Stimulated activated CD8-positive, alpha-beta memory T cell treated with anti-CD3 and anti-CD28 coated beads, Interleukin-2, amount 100 ng/mL, for 48 hours (primary cell): ENCODE results near the gene TEF.

Source experiments
- DNase-seq, 2 donors: peaks; one replicate each; pipeline ENCODE4 v3.0.0-alpha.2; 2020; ENCODE audit warnings: low read depth in 2 of 2

The TEF gene

GRCh38 chr22:41354979-41355378 is 26.8 kb upstream of the TEF start:
- no peak for DNase-seq

- no peak for DNase-seq
These were observed 25.8 kb upstream of the TEF start for GRCh38 chr22:41355895-41356294.

- DNase-seq, result no peak
These were observed 25.2 kb upstream of the TEF start for GRCh38 chr22:41356430-41357028.

GRCh38 chr22:41357191-41357590 is 24.6 kb upstream of the TEF start:
- DNase-seq, result no peak

- DNase-seq, result no peak
These were observed 22.8 kb upstream of the TEF start for GRCh38 chr22:41358927-41359326.

GRCh38 chr22:41359376-41359775 is 22.4 kb upstream of the TEF start:
- no peak for DNase-seq

- no peak for DNase-seq
These were observed 21.6 kb upstream of the TEF start for GRCh38 chr22:41360126-41360525.

GRCh38 chr22:41361716-41362310 is 19.9 kb upstream of the TEF start:
- DNase-seq, result no peak

GRCh38 chr22:41362615-41363014 is 19.1 kb upstream of the TEF start:
- DNase-seq, result no peak

GRCh38 chr22:41364233-41364632 is 17.5 kb upstream of the TEF start:
- DNase-seq, result no peak

GRCh38 chr22:41364955-41365354 is 16.8 kb upstream of the TEF start:
- no peak for DNase-seq

GRCh38 chr22:41365425-41365824 is 16.3 kb upstream of the TEF start:
- DNase-seq, result no peak

GRCh38 chr22:41366323-41367029 is 15.3 kb upstream of the TEF start:
- DNase-seq, result no peak

- DNase-seq, result no peak
These were observed 14.6 kb upstream of the TEF start for GRCh38 chr22:41367039-41367679.

GRCh38 chr22:41367680-41368542 is 13.8 kb upstream of the TEF start:
- DNase-seq, result no peak

- DNase-seq, result no peak
These were observed 13.0 kb upstream of the TEF start for GRCh38 chr22:41368543-41369423.

GRCh38 chr22:41369424-41369745 is 12.4 kb upstream of the TEF start:
- no peak for DNase-seq

- no peak for DNase-seq
These were observed 11.9 kb upstream of the TEF start for GRCh38 chr22:41369837-41370236.

- DNase-seq, result no peak
These were observed 3.9 kb upstream of the TEF start for GRCh38 chr22:41377846-41378245.

GRCh38 chr22:41380993-41381328 is 781 bp upstream of the TEF start:
- no peak for DNase-seq

- DNase-seq, result peak; percentile 27 to 43
These were observed 396 bp downstream of the TEF start for GRCh38 chr22:41382098-41382578.
